Retinal pigment epithelial cell (primary cell): ENCODE results near the gene CHRM5.

ENCODE experiments used
- DNase-seq: peaks from one replicate; pipeline ENCODE4 v3.0.0-alpha.2; 2010; ENCODE audit warnings: low read depth
- H3K4me3 ChIP-seq: 2 replicates; pipeline ENCODE4 v1.5.1; 2011; ENCODE audit warnings: mild to moderate bottlenecking, low read length, control low read depth, moderate library complexity
- CTCF ChIP-seq: conservative IDR thresholded peaks from 2 replicates; pipeline ENCODE4 v1.5.1; 2011; ENCODE audit warnings: low read depth, low read length, control low read depth, inconsistent platforms

The CHRM5 gene

GRCh38 chr15:34019369-34019990, 51.2 kb downstream of the CHRM5 start:
- H3K4me3 ChIP-seq = no peak overlapping the region
- TF ChIP-seq CTCF = no peak
- DNase-seq = no peak

DNA sequence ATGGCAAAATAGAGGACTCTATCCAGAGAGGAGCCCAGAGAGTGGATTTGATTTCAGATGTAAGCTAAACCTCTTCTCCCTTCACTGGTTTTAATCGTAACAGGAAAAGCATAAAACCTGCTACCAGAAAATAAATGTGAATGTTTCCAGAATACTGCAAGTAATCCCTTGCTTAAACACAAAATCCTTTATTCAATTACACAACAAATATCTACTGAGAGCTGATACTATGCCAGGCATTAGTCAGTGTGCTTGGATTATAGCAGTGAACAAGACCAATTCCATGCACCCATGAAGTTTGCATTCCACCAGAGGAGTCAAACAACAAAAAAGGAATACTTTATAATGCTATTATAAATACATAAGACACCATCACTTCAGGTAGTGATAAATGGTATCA, 55.6 kb downstream of the CHRM5 start:
- H3K4me3 ChIP-seq = no peak overlapping the region
- peak; percentile 51 for DNase-seq
- no peak for TF ChIP-seq CTCF

GRCh38 chr15:34025252-34025651, 57.0 kb downstream of the CHRM5 start:
- no peak for TF ChIP-seq CTCF
- H3K4me3 ChIP-seq = no peak overlapping the region
- no peak for DNase-seq

GRCh38 chr15:34027606-34028005, 59.3 kb downstream of the CHRM5 start:
- no peak for TF ChIP-seq CTCF
- no peak overlapping the region for H3K4me3 ChIP-seq
- DNase-seq = no peak

DNA sequence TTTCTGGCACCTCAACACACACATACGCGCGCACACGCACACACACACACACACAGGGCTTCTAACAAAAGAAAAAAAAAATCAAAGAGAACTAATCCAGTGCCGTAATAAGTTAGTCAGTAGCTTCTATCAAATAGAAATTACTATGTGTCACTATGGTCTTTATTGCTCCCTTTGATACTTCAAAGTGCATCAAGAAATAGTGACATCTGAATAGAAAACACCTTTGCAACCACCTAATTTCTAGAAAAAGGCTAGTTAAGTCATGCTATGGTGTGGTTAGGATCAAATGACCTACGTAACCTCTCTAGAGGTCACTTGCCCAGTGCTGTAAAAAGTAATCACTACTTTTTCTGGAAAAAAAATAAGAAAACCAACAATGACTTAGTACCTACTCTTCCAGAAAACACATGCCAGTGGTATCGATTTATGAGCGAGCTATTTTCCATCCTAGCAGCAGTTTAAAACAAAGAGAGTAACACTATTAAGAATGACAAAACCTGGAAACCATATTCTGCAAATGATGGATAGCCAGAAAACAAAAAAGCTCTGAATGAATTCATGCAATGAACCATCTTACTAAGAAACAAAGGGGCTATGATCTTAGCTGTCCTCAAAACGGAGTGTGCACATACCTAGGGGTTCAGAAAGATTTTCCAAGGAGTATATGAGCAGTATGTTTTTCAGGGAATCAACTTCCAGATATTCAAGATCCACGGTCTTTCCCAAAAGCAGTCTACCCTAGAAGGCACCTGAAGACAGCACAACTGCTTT, 63.9 kb downstream of the CHRM5 start:
- no peak for TF ChIP-seq CTCF

GRCh38 chr15:34038023-34038870, 70.0 kb downstream of the CHRM5 start:
- H3K4me3 ChIP-seq = peak overlapping the region; percentile 90
- TF ChIP-seq CTCF = no peak
- DNase-seq = no peak

More for the DNA sequence above, 63.9 kb downstream of the CHRM5 start:
- no peak overlapping the region for H3K4me3 ChIP-seq
- no peak for DNase-seq
